A549 (cell line): ENCODE measurements around the gene CARD19. TPM values are rescaled to one million over a fixed set of nuclear protein-coding genes. Genes with fewer than 3 reads are reported as not detected.

Source experiments
- ATAC-seq, 2 experiments: fragments of 200-7000 bp in 1 of 2; fragments of >200 bp in 1 of 2; cut with Nextera tagmentation in 1 of 2; cut with Tn5 transposase in 1 of 2; 3 replicates each; pipeline versions ENCODE4 v1.8.0 to v1.9.1; 2018 to 2020; ENCODE audit warnings: mild to moderate bottlenecking in 1 of 2, moderate library complexity in 1 of 2
- CTCF ChIA-PET: fragments of 300-600 bp; sonication (Branson Sonifier 250); formaldehyde crosslinking; extraction: SDS; loops from one replicate; lab custom pipeline; 2021; ENCODE audit warnings: antibody characterized with exemption, inconsistent platforms; lab: Yijun Ruan, JAX
- POLR2A ChIA-PET: fragments of 350-600 bp; formaldehyde crosslinking; extraction: SDS; loops from one replicate; lab custom pipeline; 2021; ENCODE audit warnings: antibody characterized with exemption, inconsistent platforms; lab: Yijun Ruan, JAX
- DNase-seq, 2 experiments: peaks; one replicate each; pipeline versions ENCODE4 v3.0.0 to v3.0.0-alpha.2; 2011 to 2016; ENCODE audit warnings: low read depth in 1 of 2, low spot score in 1 of 2
- FAIRE-seq: peaks from 2 replicates; lab custom pipeline; 2011; peaks lifted over from hg19 to GRCh38; lab: Jason Lieb, UNC
- H3K27ac ChIP-seq, 2 experiments: fragments of >200 bp; sonication (Bioruptor Twin); formaldehyde crosslinking; 3 replicates each; pipeline ENCODE4 v1.5.1; 2016 to 2017
- H3K4me1 ChIP-seq: fragments of >200 bp; sonication (Bioruptor Twin); formaldehyde crosslinking; 3 replicates; pipeline ENCODE4 v1.6.1; 2016
- H3K4me2 ChIP-seq: fragments of >200 bp; sonication (Bioruptor Twin); formaldehyde crosslinking; 3 replicates; pipeline ENCODE4 v1.6.1; 2016
- H3K4me3 ChIP-seq: fragments of >200 bp; sonication (Bioruptor Twin); formaldehyde crosslinking; 3 replicates; pipeline ENCODE4 v1.5.1; 2016
- H3K9me3 ChIP-seq: fragments of >200 bp; sonication (Bioruptor Twin); formaldehyde crosslinking; 3 replicates; pipeline ENCODE4 v1.6.1; 2016
- CBX2 ChIP-seq: fragments of 200-600 bp; sonication (generic); IDR thresholded peaks from 2 replicates; pipeline ENCODE4 v1.6.1; 2016; ENCODE audit warnings: low read depth, mild to moderate bottlenecking, borderline replicate concordance
- CEBPB ChIP-seq, 2 experiments: fragments of >200 bp in 1 of 2; sonication (Bioruptor Twin) in 1 of 2; formaldehyde crosslinking in 1 of 2; IDR thresholded peaks; 2 replicates each; pipeline ENCODE4 v1.6.1; 2012 to 2016
- EHF ChIP-seq: fragments of 250-450 bp; sonication (Bioruptor Pico); IDR thresholded peaks from 2 replicates; pipeline ENCODE4 v1.5.0; 2020; ENCODE audit warnings: mild to moderate bottlenecking
- EHMT2 ChIP-seq: fragments of 200-600 bp; sonication (generic); IDR thresholded peaks from 2 replicates; pipeline ENCODE4 v1.6.1; 2016; ENCODE audit warnings: antibody characterized with exemption, low read depth, mild to moderate bottlenecking, moderate library complexity
- FOSL2 ChIP-seq, 2 experiments: fragments of 450-650 bp in 1 of 2; fragments of >200 bp in 1 of 2; sonication (Bioruptor Twin) in 1 of 2; formaldehyde crosslinking; IDR thresholded peaks; 2 replicates each; pipeline versions ENCODE4 v1.5.0 to v1.6.1; 2016 to 2020; ENCODE audit warnings: mild to moderate bottlenecking in 1 of 2, moderate library complexity in 1 of 2
- GATA3 ChIP-seq: IDR thresholded peaks from 2 replicates; pipeline ENCODE4 v1.6.1; 2012; ENCODE audit warnings: borderline replicate concordance
- HOXA7 ChIP-seq: fragments of 250-450 bp; sonication (Bioruptor Pico); IDR thresholded peaks from 2 replicates; pipeline ENCODE4 v1.5.0; 2020; ENCODE audit warnings: mild to moderate bottlenecking, moderate library complexity
- HOXB13 ChIP-seq: fragments of 250-450 bp; sonication (Bioruptor Pico); IDR thresholded peaks from 2 replicates; pipeline ENCODE4 v1.5.0; 2020; ENCODE audit warnings: low read depth, mild to moderate bottlenecking, moderate library complexity
- KDM1A ChIP-seq: fragments of 200-600 bp; sonication (generic); IDR thresholded peaks from 2 replicates; pipeline ENCODE4 v1.6.1; 2016; ENCODE audit warnings: low read depth, mild to moderate bottlenecking
- NFE2L2 ChIP-seq: fragments of 150-350 bp; conservative IDR thresholded peaks from 2 replicates; pipeline ENCODE4 v1.6.1; 2014; ENCODE audit warnings: low read length
- POLR2AphosphoS2 ChIP-seq: conservative IDR thresholded peaks from 2 replicates; pipeline ENCODE4 v1.6.1; 2012; ENCODE audit warnings: low read length, improper control_type of control experiment, inconsistent platforms
- RCOR1 ChIP-seq: fragments of 150-350 bp; IDR thresholded peaks from 2 replicates; pipeline ENCODE4 v1.6.1; 2014; ENCODE audit warnings: antibody characterized with exemption, low read length, low read depth
- SREBF2 ChIP-seq: fragments of 450-650 bp; IDR thresholded peaks from 2 replicates; pipeline ENCODE4 v1.6.1; 2014; ENCODE audit warnings: mild to moderate bottlenecking, moderate library complexity
- ZC3H11A ChIP-seq: fragments of 450-650 bp; IDR thresholded peaks from 2 replicates; pipeline ENCODE4 v1.6.1; 2014; ENCODE audit warnings: antibody characterized with exemption, mild to moderate bottlenecking
- ZFP36 ChIP-seq: fragments of 450-650 bp; IDR thresholded peaks from 2 replicates; pipeline ENCODE4 v1.6.1; 2014; ENCODE audit warnings: borderline replicate concordance; ENCODE audit not compliant: partially characterized antibody
- ZSCAN20 ChIP-seq: fragments of 250-450 bp; sonication (Bioruptor Pico); IDR thresholded peaks from 2 replicates; pipeline ENCODE4 v1.8.0; 2022; ENCODE audit warnings: mild to moderate bottlenecking, moderate library complexity
- WGBS: methylation state at CpG from one replicate; pipeline ENCODE4 v1.1.6; 2017; ENCODE audit errors: missing lambda C conversion rate; 5-methylcytosine and 5-hydroxymethylcytosine counted together
- polyA plus RNA-seq, 4 experiments: library from polyadenylated mRNA; depleted of rRNA in 3 of 4; stranded (reverse); fragments of >200 nt; fragmentation: RNase III in 1 of 4; extraction: RNeasy Plus Mini Kit Qiagen cat#74134 plus additional on column Dnase treatment in 1 of 4; gene quantifications; 2 replicates in 3 of 4; 3 replicates in 1 of 4; pipeline ENCODE4 v1.2.3, GENCODE V29; 2011 to 2017
- TF ChIP-seq, protein P1 (sequence below): fragments of 250-450 bp; sonication (Bioruptor Pico); IDR thresholded peaks from 2 replicates; pipeline ENCODE4 v1.5.0; 2020; ENCODE audit warnings: low read depth, mild to moderate bottlenecking, moderate library complexity
- TF ChIP-seq, protein P2 (sequence below): fragments of >200 bp; sonication (Bioruptor Twin); formaldehyde crosslinking; IDR thresholded peaks from 3 replicates; pipeline ENCODE4 v1.5.1; 2016

The CARD19 gene
- polyA plus RNA-seq, 2 of the 4 experiments (the other 2 are of a cell fraction) = 27.6 to 30.3 TPM

DNA sequence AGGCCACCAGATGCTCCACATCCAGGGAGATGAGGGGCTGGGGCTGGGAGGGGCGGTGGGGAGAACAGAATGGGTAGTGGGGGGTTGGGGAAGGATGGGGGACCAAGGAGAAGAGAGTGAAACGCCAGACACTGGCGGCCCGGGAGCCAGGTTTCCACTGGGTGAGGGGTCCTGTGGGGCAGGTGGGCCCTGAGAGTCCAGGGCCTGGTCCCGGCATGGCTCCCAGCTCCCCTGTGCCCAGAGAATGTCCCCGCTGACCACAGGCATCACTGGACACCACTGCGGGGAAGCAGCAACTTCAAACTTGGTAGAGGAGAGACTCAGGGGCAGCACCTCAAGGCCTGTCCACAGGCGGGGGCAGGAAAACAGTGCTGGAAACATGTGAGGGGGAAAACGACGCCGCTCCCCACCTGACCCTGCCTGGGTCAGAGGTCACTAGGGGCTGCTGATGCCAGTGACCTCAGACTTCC is 24.9 kb downstream of the CARD19 start:
- Histone ChIP-seq H3K4me1 (peaks cover 23% of the 10 kb centered on the region), H3K9me3 (no peaks in the 10 kb centered on the region), H3K27ac (peak overlapping the region; percentile 76 to 95; a peak in 5 of 6 replicates), H3K4me2 (no peak overlapping the region; the same call in 2 of the 3 replicates), H3K4me3 (no peak overlapping the region)
- WGBS = 91% methylated on average over 10 of the region's 11 CpGs
- CTCF ChIA-PET = interaction anchor here (1.1 to 8.0 kb wide), 8 partner anchors 10 to 445 kb away, joined by 3 to 109 read pairs (median 8); partner anchors contain the start of gene NINJ1
- DNase-seq (no peak), ATAC-seq (no peak), FAIRE-seq (no peak)
- POLR2A ChIA-PET = interaction anchor here (1.0 to 1.7 kb wide), 3 partner anchors 9 to 17 kb away, joined by 4 to 35 read pairs (median 5); partner anchors contain the start of gene NINJ1
- TF ChIP-seq SREBF2 (no peak), NFE2L2 (no peak), FOSL2 (IDR thresholded peaks at IDR 0.05) (no peak), FOSL2 (CRISPR knock-in tag; IDR thresholded peaks at IDR 0.05) (no peak), EHMT2 (no peak), RCOR1 (no peak), ZFP36 (no peak), POLR2AphosphoS2 (no peak), CBX2 (no peak), KDM1A (no peak), ZSCAN20 (no peak), HOXA7 (CRISPR knock-in tag) (no peak)
- TF ChIP-seq, protein P1, sequence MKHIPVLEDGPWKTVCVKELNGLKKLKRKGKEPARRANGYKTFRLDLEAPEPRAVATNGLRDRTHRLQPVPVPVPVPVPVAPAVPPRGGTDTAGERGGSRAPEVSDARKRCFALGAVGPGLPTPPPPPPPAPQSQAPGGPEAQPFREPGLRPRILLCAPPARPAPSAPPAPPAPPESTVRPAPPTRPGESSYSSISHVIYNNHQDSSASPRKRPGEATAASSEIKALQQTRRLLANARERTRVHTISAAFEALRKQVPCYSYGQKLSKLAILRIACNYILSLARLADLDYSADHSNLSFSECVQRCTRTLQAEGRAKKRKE = no peak
- TF ChIP-seq, protein P2, sequence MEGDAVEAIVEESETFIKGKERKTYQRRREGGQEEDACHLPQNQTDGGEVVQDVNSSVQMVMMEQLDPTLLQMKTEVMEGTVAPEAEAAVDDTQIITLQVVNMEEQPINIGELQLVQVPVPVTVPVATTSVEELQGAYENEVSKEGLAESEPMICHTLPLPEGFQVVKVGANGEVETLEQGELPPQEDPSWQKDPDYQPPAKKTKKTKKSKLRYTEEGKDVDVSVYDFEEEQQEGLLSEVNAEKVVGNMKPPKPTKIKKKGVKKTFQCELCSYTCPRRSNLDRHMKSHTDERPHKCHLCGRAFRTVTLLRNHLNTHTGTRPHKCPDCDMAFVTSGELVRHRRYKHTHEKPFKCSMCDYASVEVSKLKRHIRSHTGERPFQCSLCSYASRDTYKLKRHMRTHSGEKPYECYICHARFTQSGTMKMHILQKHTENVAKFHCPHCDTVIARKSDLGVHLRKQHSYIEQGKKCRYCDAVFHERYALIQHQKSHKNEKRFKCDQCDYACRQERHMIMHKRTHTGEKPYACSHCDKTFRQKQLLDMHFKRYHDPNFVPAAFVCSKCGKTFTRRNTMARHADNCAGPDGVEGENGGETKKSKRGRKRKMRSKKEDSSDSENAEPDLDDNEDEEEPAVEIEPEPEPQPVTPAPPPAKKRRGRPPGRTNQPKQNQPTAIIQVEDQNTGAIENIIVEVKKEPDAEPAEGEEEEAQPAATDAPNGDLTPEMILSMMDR = no peak

DNA sequence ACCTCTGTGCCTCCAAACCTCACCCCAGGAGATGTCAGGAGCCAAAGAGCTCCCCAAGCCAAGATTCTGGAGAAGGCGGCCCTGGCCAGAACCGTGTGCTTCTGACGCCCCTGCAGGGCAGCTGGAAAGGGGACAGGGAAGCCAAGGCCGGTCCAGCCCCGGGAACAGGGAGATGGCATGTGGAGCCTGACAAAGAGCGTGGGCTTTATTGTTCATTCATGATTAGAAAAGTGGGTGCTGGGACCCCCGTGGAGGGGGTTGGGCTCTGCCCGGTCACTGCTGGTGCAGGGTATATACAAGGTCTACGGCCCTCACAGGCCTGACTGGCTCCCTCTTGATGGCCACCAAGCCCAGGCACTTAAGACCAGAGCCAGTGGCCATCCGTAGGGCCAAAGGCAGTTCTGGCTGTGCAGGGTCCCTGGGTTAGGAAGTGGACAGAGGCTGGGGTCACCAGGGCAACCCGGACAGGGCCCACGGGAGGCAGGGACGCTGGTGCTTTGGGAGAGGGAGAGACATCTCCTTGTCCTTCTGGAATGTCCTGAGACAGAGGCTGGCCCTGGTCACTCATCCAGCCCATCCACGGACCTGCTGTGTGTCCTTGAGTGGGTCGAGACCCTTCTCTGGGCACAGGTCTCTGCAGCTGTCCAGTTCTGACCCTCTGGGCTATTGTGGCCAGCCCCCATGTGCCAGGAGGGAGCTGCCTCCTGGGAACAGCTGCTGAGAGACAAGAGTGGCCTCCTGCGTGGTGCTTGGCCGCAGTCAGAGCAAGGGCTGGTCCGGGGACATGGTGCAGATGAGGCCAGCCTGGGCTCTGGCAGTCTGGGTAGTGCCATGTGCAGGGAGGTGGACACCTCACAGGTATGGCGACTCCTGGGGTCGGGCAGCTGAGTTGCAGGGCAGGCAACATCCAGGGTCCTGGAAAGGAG is 25.6 kb downstream of the CARD19 start:
- ChIA-PET CTCF (interaction anchor here (4.5 to 8.0 kb wide), 3 partner anchors 9 to 14 kb away, joined by 31 to 109 read pairs (median 42); partner anchors contain the start of gene NINJ1), POLR2A (no interaction called here)
- Histone ChIP-seq H3K9me3 (no peaks in the 10 kb centered on the region), H3K4me2 (no peak overlapping the region), H3K4me1 (peaks cover 17% of the 10 kb centered on the region), H3K4me3 (no peak overlapping the region), H3K27ac (peak overlapping the region in 1 of 2 experiments; percentile 95; a peak in 3 of 6 replicates)
- ATAC-seq (no peak), FAIRE-seq (no peak), DNase-seq (no peak)
- no peak for TF ChIP-seq CEBPB (IDR thresholded peaks at IDR 0.05)
- 93% methylated on average over 20 of the region's 20 CpGs for WGBS

DNA sequence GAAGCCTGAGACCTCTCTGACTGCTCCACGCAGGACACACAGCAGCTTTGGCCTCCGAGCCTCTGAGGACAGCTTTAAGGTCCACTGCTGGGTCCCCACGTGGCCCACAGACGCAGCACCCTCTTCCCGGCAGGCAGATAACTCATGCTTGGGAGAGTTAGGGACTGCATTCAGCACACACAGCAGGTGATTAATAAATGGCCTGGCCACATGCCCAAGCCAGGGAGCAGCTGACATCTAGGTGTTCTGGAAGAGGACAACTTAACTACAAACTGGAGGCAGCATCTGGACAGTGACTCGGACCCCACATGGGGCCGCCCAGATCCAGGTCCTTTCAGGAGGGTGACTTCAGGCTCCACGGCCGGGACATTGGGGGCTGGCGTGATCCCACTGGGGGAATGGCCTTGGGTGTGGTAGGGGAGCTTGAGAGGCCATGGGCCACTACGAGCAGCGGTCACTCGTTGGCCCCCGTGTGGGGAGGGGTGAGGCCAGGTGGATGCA is 26.8 kb downstream of the CARD19 start:
- H3K27ac ChIP-seq = no peak overlapping the region
- TF ChIP-seq GATA3 (no peak), EHF (CRISPR knock-in tag) (no peak), HOXB13 (CRISPR knock-in tag) (no peak), ZC3H11A (no peak), SREBF2 (no peak)
- TF ChIP-seq, all 56 proteins: peak for 0
- ChIA-PET POLR2A (interaction anchor here (1.4 kb wide), 1 partner anchor 11 kb away, joined by 4 read pairs; the partner anchor contains the start of gene NINJ1), CTCF (interaction anchor here (0.9 to 8.0 kb wide), 4 partner anchors 8 to 444 kb away, joined by 4 to 42 read pairs (median 18); partner anchors contain the start of gene NINJ1)
- WGBS = 87% methylated on average over 11 of the region's 14 CpGs
- Histone ChIP-seq H3K4me1 (peaks cover 17% of the 10 kb centered on the region), H3K9me3 (no peaks in the 10 kb centered on the region), H3K4me3 (no peak overlapping the region), H3K4me2 (no peak overlapping the region)
- DNase-seq (no peak), ATAC-seq (no peak), FAIRE-seq (no peak)
